Fibroblast of lung (primary cell): ENCODE results near the gene GNA12.

Experiments used
- EZH2 ChIP-seq: IDR thresholded peaks from 2 replicates; pipeline ENCODE4 v1.5.1; 2012; ENCODE audit warnings: low read length, control low read depth, mild to moderate bottlenecking; ENCODE audit errors: missing control alignments
- TF ChIP-seq, protein P1 (sequence below), 2 donors: IDR thresholded peaks in 1 of 2; conservative IDR thresholded peaks in 1 of 2; 1 replicate in 1 of 2; 2 replicates in 1 of 2; pipeline ENCODE4 v1.5.1; 2011 to 2012; ENCODE audit warnings: low read length in 2 of 2, control low read depth in 1 of 2, inconsistent platforms in 1 of 2, low read depth in 1 of 2, mild to moderate bottlenecking in 1 of 2

DNA sequence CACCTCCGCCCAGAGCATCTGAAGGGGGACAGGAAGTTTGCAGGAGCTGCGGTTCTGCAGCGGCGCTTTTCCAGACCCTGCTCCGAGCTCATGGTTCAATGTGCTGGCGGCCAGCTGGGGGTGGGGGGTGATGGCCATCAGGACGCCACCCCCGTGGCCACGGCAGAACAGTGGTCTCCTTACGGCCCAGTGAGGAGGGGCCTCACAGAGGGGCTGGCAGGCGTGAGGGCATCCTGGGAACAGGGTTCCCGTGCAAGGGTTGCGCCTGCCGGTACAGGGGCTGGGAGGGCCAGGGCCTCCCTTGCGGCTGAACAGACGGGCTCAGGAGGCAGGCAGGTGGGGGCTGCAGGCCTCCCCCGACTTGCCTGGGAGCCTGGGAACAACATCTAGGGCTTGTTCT is 39.0 kb upstream of the GNA12 start:
- no peak for TF ChIP-seq EZH2
- TF ChIP-seq, protein P1, sequence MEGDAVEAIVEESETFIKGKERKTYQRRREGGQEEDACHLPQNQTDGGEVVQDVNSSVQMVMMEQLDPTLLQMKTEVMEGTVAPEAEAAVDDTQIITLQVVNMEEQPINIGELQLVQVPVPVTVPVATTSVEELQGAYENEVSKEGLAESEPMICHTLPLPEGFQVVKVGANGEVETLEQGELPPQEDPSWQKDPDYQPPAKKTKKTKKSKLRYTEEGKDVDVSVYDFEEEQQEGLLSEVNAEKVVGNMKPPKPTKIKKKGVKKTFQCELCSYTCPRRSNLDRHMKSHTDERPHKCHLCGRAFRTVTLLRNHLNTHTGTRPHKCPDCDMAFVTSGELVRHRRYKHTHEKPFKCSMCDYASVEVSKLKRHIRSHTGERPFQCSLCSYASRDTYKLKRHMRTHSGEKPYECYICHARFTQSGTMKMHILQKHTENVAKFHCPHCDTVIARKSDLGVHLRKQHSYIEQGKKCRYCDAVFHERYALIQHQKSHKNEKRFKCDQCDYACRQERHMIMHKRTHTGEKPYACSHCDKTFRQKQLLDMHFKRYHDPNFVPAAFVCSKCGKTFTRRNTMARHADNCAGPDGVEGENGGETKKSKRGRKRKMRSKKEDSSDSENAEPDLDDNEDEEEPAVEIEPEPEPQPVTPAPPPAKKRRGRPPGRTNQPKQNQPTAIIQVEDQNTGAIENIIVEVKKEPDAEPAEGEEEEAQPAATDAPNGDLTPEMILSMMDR (conservative IDR thresholded peaks at IDR 0.05 in 1 of 2, IDR thresholded peaks at IDR 0.05 in 1 of 2; ENCODE audit: low read depth in 1 of 2, low read length in 2 of 2), result no peak
